ENCODE results near the gene DRC1. TPM values are rescaled to one million over a fixed set of nuclear protein-coding genes. Genes with fewer than 3 reads are reported as not detected.
"Not testable (repeated sequence)": the region's sequence is repeated elsewhere in the genome, so short reads cannot be mapped to it uniquely, and the experiment has no call there.

DRC1 gene
- total RNA-seq = 1 to 10 TPM in 2 of 4 donors, under 1 TPM in 1, not detected in 1; 0.85 to 2.4 (median 1.9) TPM

- intact Hi-C loops (cut with DNase I; ENCODE audit: low total_unique reads) = no loop called here
These were observed at the start of gene DRC1 for GRCh38 chr2:26401739-26402541. DRC1 (plus strand) TSS chr2:26401920; CDS start chr2:26401990, 70 bp downstream.

DNA sequence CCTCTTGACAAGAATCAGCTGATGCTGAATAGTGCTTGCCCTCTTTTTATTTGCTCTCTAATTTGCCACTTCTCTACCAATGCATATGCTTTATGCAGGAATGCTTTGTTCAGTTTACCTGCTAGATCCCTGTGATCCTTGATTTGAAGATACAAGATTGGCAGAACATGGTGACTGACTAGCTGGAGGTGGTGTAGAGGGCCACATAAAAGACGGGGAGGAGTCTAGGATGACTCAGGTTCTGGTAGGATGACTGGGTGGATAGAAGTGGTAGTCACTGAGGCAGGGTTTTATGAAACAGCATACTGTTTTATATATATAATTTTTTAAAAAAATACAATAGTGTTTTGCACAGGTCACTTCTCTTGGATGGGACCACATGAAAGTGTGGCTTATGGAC, 48.8 kb upstream of the DRC1 start:
- intact Hi-C loops (cut with DNase I; ENCODE audit: low total_unique reads) = no loop called here
- Histone ChIP-seq H3K27ac (no peak overlapping the region), H3K9me3 (no peaks in the 10 kb centered on the region), H3K36me3 (no peaks in the 10 kb centered on the region), H3K4me1 (no peaks in the 10 kb centered on the region), H3K27me3 (no peaks in the 10 kb centered on the region), H3K4me3 (no peak overlapping the region)
- TF ChIP-seq POLR2A (IDR thresholded peaks at IDR 0.05) = no peak
- TF ChIP-seq, protein P1, sequence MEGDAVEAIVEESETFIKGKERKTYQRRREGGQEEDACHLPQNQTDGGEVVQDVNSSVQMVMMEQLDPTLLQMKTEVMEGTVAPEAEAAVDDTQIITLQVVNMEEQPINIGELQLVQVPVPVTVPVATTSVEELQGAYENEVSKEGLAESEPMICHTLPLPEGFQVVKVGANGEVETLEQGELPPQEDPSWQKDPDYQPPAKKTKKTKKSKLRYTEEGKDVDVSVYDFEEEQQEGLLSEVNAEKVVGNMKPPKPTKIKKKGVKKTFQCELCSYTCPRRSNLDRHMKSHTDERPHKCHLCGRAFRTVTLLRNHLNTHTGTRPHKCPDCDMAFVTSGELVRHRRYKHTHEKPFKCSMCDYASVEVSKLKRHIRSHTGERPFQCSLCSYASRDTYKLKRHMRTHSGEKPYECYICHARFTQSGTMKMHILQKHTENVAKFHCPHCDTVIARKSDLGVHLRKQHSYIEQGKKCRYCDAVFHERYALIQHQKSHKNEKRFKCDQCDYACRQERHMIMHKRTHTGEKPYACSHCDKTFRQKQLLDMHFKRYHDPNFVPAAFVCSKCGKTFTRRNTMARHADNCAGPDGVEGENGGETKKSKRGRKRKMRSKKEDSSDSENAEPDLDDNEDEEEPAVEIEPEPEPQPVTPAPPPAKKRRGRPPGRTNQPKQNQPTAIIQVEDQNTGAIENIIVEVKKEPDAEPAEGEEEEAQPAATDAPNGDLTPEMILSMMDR (IDR thresholded peaks at IDR 0.05) = no peak
- no peak for DNase-seq

More at GRCh38 chr2:26401739-26402541, at the start of gene DRC1:
- no peaks in the 10 kb centered on the region for H3K9me3 ChIP-seq
- H3K4me1 ChIP-seq = no peaks in the 10 kb centered on the region
- TF ChIP-seq, protein P1 (IDR thresholded peaks at IDR 0.05) = no peak
- no peak for TF ChIP-seq POLR2A (IDR thresholded peaks at IDR 0.05)
- no peak within 1 kb of the TSS for H3K27ac ChIP-seq
- H3K27me3 ChIP-seq = no peaks in the 10 kb centered on the region
- peak in 1 of 2 donors; percentile 20 for DNase-seq
- no peaks in the 10 kb centered on the region for H3K36me3 ChIP-seq
- peak within 1 kb of the TSS in 1 of 2 donors; percentile 4 for H3K4me3 ChIP-seq

GRCh38 chr2:26354469-26354868, 47.3 kb upstream of the DRC1 start:
- H3K27me3 ChIP-seq; H3K36me3 ChIP-seq; DNase-seq; H3K4me3 ChIP-seq; intact Hi-C loops (cut with DNase I; ENCODE audit: low total_unique reads); H3K9me3 ChIP-seq; H3K4me1 ChIP-seq; H3K27ac ChIP-seq: not testable (repeated sequence)

DNA sequence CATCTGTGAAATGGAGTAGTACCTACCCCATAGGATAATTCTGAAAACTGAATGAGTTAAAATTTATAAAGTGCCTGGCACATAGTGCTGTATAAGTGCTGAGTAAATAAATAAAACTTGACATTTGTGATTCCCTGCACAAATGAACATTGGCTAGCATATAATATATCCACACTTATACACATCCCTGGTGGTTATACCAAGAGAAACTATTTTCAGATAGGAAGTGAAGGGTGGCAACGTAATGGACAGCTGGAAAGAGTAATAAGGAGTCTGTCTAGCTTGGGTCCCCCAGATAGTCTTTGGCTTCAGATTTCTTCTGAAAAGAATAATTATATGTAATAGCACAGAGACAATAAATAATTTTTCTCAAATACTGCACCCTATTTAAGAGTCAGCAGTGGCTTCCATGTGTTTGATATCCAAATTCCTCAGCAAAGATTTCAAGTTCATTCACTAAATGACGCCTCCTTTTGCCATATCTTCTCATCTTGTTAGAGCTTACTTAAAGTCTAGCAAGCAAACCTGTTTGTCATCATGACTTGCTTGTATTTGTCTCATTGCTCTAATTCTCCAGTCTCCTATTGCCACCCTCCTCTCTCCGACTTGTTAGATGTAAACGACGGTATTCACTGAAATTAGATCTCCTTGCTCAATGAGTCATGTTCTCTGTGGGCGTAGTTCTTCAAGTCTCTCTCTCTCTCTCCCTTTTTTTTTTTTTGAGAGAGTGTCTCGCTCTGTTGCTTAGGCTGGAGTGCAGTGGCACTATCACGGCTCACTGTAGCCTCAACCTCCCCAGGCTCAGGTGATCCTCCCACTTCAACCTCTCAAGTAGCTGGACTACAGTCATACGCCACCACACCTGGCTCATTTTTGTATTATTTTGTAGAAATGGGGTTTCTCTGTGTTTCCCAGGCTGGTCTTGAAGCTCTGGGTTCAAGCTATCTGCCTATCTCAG, 46.4 kb upstream of the DRC1 start:
- no peaks in the 10 kb centered on the region for H3K9me3 ChIP-seq
- intact Hi-C loops (cut with DNase I; ENCODE audit: low total_unique reads) = no loop called here
- no peak overlapping the region for H3K27ac ChIP-seq

GRCh38 chr2:26356111-26356510, 45.6 kb upstream of the DRC1 start:
- Histone ChIP-seq H3K27ac (no peak overlapping the region), H3K9me3 (no peaks in the 10 kb centered on the region), H3K36me3 (no peaks in the 10 kb centered on the region), H3K4me1 (no peaks in the 10 kb centered on the region), H3K4me3 (no peak overlapping the region), H3K27me3 (no peaks in the 10 kb centered on the region)
- intact Hi-C loops (cut with DNase I; ENCODE audit: low total_unique reads) = no loop called here
- DNase-seq = no peak
- TF ChIP-seq, protein P1 (IDR thresholded peaks at IDR 0.05) = no peak
- no peak for TF ChIP-seq POLR2A (IDR thresholded peaks at IDR 0.05)

More for the DNA sequence above, 46.4 kb upstream of the DRC1 start:
- TF ChIP-seq POLR2A (IDR thresholded peaks at IDR 0.05) = no peak
- TF ChIP-seq, protein P1 (IDR thresholded peaks at IDR 0.05) = no peak
- no peak for DNase-seq
- Histone ChIP-seq H3K4me3 (no peak overlapping the region), H3K4me1 (no peaks in the 10 kb centered on the region), H3K36me3 (no peaks in the 10 kb centered on the region), H3K27me3 (no peaks in the 10 kb centered on the region)

Measured in uterus (tissue), 4 donors.